ENCODE data around the gene ABCD1. TPM values are rescaled to one million over a fixed set of nuclear protein-coding genes. Genes with fewer than 3 reads are reported as not detected.
A peak's percentile ranks its signal among the peaks of the same experiment; 100 is the strongest.
"Not testable (repeated sequence)": the region's sequence is repeated elsewhere in the genome, so short reads cannot be mapped to it uniquely, and the experiment has no call there.

ABCD1 gene
- total and polyA plus RNA-seq, 9 of the 15 experiments (the other 6 are each of a cell fraction or from before 2014, with no cell fraction given): 0.07 to 6.9 (median 2.2) TPM

- H3K9me1 ChIP-seq (ENCODE audit: control insufficient read depth, insufficient read depth, low read length); BruUV-seq (replicated peaks); intact Hi-C loops (cut with micrococcal nuclease); DNase-seq (ENCODE audit: extremely low read depth in 1 of 4, low spot score in 3 of 4); H3K4me2 ChIP-seq (ENCODE audit: insufficient read depth, low read length); H3K27ac ChIP-seq (ENCODE audit: extremely low read depth, low read depth, low read length); H2AFZ ChIP-seq (ENCODE audit: low read depth, low read length); CTCF ChIA-PET (ENCODE audit: low intra/inter-chr PET ratio); H3K9me3 ChIP-seq (replicated peaks; ENCODE audit: control insufficient read depth, insufficient read depth, low read depth, low read length); H3K9ac ChIP-seq (ENCODE audit: insufficient read depth in 1 of 2, low read depth in 2 of 2, low read length in 2 of 2); POLR2A ChIA-PET; ATAC-seq; H3K27me3 ChIP-seq (ENCODE audit: control insufficient read depth in 2 of 2, insufficient read depth in 2 of 2, low read length in 2 of 2); FAIRE-seq; H3K4me3 ChIP-seq; in situ Hi-C loops (cut with MboI): not testable (repeated sequence)
- 90% methylated on average over 14 of the region's 16 CpGs for WGBS (ENCODE audit: insufficient coverage, low coverage, missing lambda C conversion rate)
- Histone ChIP-seq H3K4me1 (replicated peaks in 1 of 2; ENCODE audit: control insufficient read depth in 2 of 2, insufficient read depth in 2 of 2, low read length in 2 of 2) (peaks cover 5 to 63% of the 10 kb centered on the region in 2 experiments; a peak in 4 of 5 replicates), H4K20me1 (replicated peaks; ENCODE audit: control insufficient read depth, insufficient read depth, low read length) (peaks cover 13% of the 10 kb centered on the region), H3K36me3 (ENCODE audit: control insufficient read depth, insufficient read depth, low read length) (peaks cover 70% of the 10 kb centered on the region; the same call in 1 of the 3 replicates), H3K79me2 (ENCODE audit: control insufficient read depth, insufficient read depth, low read length) (peaks cover 30% of the 10 kb centered on the region)
- 0 out of 2 replicates have a peak, but pooled peaks have one; percentile 8 for TF ChIP-seq POLR2G (IDR thresholded peaks at IDR 0.05; ENCODE audit: low read depth, low read length)
- TF ChIP-seq RBFOX2 (IDR thresholded peaks at IDR 0.05; ENCODE audit: low read depth, low read length): 0 out of 2 replicates have a peak, but pooled peaks have one; percentile 30
These were observed 30.4 kb upstream of the ABCD1 start for GRCh38 chrX:153694256-153694655.

GRCh38 chrX:153694687-153695270 is 29.9 kb upstream of the ABCD1 start:
- H2AFZ ChIP-seq (ENCODE audit: low read depth, low read length): no peak overlapping the region
- ChIA-PET CTCF (ENCODE audit: low intra/inter-chr PET ratio) (no interaction called here), POLR2A (interaction anchor here (1.6 kb wide), 1 partner anchor 14 kb away, joined by 4 read pairs; no protein-coding TSS in a partner anchor)
- peaks cover 12% of the 10 kb centered on the region for H4K20me1 ChIP-seq (replicated peaks; ENCODE audit: control insufficient read depth, insufficient read depth, low read length)
- H3K27ac ChIP-seq (ENCODE audit: extremely low read depth, low read depth, low read length): no peak overlapping the region
- no peak overlapping the region for H3K4me2 ChIP-seq (ENCODE audit: insufficient read depth, low read length)
- H3K36me3 ChIP-seq (ENCODE audit: control insufficient read depth, insufficient read depth, low read length): peaks cover 69% of the 10 kb centered on the region; the same call in 1 of the 3 replicates
- no peaks in the 10 kb centered on the region for H3K27me3 ChIP-seq (ENCODE audit: control insufficient read depth in 2 of 2, insufficient read depth in 2 of 2, low read length in 2 of 2)
- H3K9ac ChIP-seq (ENCODE audit: insufficient read depth in 1 of 2, low read depth in 2 of 2, low read length in 2 of 2): no peak overlapping the region; a peak in 1 of 4 replicates
- no peak for TF ChIP-seq ZNF274 (IDR thresholded peaks at IDR 0.05; ENCODE audit: borderline replicate concordance, low read depth, low read length)
- no peak for TF ChIP-seq EP400 (IDR thresholded peaks at IDR 0.05)
- TF ChIP-seq TFE3 (CRISPR knock-in tag; IDR thresholded peaks at IDR 0.05): peak; percentile 36; the same call in 1 of the 2 replicates
- peak; percentile 52 for TF ChIP-seq POLR2G (IDR thresholded peaks at IDR 0.05; ENCODE audit: low read depth, low read length)
- no peak for TF ChIP-seq CHCHD3 (CRISPR knock-in tag; IDR thresholded peaks at IDR 0.05)
- no peaks in the 10 kb centered on the region for H3K9me3 ChIP-seq (replicated peaks; ENCODE audit: control insufficient read depth, insufficient read depth, low read depth, low read length)
- H3K4me3 ChIP-seq: no peak overlapping the region
- no TSS peak for BruUV-seq (replicated peaks)
- no peak for FAIRE-seq
- peaks cover 24% of the 10 kb centered on the region for H3K79me2 ChIP-seq (ENCODE audit: control insufficient read depth, insufficient read depth, low read length)
- H3K4me1 ChIP-seq (replicated peaks in 1 of 2; ENCODE audit: control insufficient read depth in 2 of 2, insufficient read depth in 2 of 2, low read length in 2 of 2): peaks cover 5 to 59% of the 10 kb centered on the region in 2 experiments; a peak in 4 of 5 replicates
- ATAC-seq: no peak
- peaks cover 4% of the 10 kb centered on the region for H3K9me1 ChIP-seq (ENCODE audit: control insufficient read depth, insufficient read depth, low read length)
- DNase-seq (ENCODE audit: extremely low read depth in 1 of 4, low spot score in 3 of 4): no peak
- 52% methylated on average over 5 of the region's 23 CpGs for WGBS (ENCODE audit: insufficient coverage, low coverage, missing lambda C conversion rate)
- in situ Hi-C loops (cut with MboI): no loop called here
- intact Hi-C loops (cut with micrococcal nuclease): no loop called here
